GM12875 (cell line): ENCODE results near the gene TMEM238.
A peak's percentile ranks its signal among the peaks of the same experiment; 100 is the strongest.

ENCODE experiments used
- H3K4me3 ChIP-seq: one replicate; pipeline ENCODE4 v1.5.1; 2011; ENCODE audit warnings: low read depth, low read length, control low read depth
- TF ChIP-seq, protein P1 (sequence below): IDR thresholded peaks from 2 replicates; pipeline ENCODE4 v1.5.1; 2011; ENCODE audit warnings: low read depth, mild to moderate bottlenecking, control low read depth, inconsistent platforms, low read length, moderate library complexity, borderline replicate concordance; ENCODE audit not compliant: insufficient read depth

The TMEM238 gene

DNA sequence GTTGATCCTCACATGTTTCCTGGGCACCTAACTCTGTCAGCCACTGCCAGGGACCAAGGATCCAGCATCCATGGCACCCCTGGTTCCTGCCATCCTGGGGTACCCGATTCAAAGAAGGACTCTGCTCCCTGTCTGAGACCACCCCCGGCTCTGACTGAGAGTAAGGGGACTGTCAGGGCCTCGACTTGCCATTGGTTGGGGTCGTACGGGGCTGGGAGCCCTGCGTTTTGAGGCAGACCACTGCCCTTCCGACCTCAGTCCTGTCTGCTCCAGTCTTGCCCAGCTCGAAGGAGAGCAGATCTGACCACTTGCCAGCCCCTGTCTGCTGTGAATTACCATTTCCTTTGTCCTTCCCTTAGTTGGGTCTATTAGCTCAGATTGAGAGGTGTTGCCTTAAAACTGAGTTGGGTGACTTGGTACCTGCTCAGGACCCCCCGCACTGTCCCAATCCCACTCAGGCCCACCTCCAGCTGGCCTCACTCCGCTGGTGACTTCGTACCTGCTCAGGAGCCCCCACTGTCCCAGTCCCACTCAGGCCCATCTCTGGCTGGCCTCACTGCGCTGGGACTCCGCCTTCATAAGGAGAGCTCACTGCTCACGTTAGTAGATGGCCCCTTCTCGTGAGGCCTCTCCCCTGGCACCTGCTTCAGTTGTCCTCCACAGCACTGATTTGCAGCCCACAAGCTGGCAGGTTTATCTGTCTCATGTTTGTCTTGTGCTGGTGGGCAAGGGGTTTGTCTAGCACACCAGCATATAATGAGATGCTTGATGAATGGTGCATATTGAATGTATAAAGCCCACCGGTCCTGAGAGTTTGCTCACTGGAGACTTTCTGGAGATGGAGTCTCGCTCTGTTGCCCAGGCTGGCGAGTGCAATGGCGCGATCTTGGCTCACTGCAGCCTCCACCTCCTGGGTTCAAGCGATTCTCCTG is 5.6 kb upstream of the TMEM238 start:
- H3K4me3 ChIP-seq, result no peak overlapping the region
- TF ChIP-seq, protein P1, sequence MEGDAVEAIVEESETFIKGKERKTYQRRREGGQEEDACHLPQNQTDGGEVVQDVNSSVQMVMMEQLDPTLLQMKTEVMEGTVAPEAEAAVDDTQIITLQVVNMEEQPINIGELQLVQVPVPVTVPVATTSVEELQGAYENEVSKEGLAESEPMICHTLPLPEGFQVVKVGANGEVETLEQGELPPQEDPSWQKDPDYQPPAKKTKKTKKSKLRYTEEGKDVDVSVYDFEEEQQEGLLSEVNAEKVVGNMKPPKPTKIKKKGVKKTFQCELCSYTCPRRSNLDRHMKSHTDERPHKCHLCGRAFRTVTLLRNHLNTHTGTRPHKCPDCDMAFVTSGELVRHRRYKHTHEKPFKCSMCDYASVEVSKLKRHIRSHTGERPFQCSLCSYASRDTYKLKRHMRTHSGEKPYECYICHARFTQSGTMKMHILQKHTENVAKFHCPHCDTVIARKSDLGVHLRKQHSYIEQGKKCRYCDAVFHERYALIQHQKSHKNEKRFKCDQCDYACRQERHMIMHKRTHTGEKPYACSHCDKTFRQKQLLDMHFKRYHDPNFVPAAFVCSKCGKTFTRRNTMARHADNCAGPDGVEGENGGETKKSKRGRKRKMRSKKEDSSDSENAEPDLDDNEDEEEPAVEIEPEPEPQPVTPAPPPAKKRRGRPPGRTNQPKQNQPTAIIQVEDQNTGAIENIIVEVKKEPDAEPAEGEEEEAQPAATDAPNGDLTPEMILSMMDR, result no peak

DNA sequence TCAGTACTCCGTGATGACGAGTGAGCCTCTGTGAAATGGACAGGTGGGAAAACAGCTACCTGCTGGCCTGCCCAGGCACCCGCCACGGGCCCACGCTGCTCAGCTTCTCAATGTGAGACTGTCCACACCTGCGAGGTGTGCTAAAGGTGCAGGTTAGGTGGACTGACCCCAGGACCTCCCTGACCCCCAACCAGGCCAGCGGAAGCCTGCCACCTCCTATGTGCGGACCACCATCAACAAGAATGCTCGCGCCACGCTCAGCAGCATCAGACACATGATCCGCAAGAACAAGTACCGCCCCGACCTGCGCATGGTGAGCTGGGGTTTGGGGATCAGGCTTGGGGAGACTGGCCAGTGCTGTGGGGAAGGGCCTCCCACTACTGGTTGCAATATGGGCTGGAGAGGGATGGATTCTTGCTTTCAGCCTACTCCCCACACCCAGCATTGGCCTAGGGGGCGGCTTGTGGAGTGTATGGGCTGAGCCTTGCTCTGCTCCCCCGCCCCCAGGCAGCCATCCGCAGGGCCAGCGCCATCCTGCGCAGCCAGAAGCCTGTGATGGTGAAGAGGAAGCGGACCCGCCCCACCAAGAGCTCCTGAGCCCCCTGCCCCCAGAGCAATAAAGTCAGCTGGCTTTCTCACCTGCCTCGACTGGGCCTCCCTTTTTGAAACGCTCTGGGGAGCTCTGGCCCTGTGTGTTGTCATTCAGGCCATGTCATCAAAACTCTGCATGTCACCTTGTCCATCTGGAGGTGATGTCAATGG is 3.8 kb upstream of the TMEM238 start:
- peak overlapping the region; percentile 99 for H3K4me3 ChIP-seq
- TF ChIP-seq, protein P1, result no peak

DNA sequence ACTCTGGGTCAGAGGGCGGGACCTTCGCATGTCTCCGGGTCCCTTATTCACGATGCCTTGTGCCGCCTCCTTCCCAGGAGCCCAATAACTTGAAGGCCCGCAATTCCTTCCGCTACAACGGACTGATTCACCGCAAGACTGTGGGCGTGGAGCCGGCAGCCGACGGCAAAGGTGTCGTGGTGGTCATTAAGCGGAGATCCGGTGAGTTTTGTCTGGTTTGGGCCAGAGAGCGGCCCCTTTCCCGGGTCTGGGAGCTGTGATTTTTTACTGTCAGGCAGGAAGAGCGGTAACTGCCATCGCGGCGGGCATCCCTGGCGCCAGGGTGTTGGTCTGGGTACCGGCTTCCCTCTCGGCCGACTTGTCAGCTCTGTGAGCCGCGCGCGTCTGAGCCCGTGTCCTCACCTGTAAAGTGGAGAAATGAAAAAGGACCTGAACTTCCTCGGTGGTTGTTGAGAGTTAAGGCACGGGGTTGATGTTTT is 2.4 kb upstream of the TMEM238 start:
- peak overlapping the region; percentile 99 for H3K4me3 ChIP-seq
- TF ChIP-seq, protein P1, result no peak

DNA sequence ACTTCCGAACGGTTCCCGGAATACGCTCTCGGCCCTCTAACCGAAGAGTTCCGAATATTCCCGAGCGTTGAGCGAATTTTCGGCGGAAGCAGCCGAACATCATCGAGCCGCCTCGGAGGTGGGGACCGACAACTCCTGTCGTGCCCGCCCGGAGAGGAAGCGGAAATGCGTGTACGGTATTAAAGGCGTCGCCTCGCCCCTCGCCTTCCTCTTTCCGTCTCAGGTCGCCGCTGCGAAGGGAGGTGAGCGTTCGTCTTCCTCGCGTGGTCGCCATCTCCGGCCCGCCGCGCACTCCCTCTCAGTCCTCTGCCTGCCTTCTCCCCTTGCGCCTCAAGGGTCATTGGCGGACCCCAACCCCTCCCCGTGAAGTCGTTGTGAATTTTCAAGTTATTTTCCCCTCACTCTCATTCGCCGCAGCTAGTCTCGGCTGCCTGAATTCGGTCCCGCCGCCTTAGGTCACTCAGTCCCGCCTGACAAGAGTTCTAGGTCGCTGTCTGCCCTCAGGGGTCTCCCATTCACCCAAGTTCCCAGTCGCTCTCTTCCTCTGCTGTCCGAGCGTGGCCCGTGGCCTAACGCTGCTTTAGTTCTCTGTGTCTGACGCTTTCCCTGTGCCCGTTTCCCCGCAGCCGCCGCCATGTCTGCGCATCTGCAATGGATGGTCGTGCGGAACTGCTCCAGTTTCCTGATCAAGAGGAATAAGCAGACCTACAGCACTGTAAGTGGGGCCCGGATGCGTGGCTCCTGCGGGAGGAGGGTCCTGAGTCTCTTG is 1.8 kb upstream of the TMEM238 start, which contains the start of gene RPL28:
TSS of gene RPL28 (plus strand) at position 209 of the 769 bp plus-strand sequence. CDS start at position 635, 426 bp downstream.
- H3K4me3 ChIP-seq, result peak within 1 kb of the TSS; percentile 99
- TF ChIP-seq, protein P1, result no peak

DNA sequence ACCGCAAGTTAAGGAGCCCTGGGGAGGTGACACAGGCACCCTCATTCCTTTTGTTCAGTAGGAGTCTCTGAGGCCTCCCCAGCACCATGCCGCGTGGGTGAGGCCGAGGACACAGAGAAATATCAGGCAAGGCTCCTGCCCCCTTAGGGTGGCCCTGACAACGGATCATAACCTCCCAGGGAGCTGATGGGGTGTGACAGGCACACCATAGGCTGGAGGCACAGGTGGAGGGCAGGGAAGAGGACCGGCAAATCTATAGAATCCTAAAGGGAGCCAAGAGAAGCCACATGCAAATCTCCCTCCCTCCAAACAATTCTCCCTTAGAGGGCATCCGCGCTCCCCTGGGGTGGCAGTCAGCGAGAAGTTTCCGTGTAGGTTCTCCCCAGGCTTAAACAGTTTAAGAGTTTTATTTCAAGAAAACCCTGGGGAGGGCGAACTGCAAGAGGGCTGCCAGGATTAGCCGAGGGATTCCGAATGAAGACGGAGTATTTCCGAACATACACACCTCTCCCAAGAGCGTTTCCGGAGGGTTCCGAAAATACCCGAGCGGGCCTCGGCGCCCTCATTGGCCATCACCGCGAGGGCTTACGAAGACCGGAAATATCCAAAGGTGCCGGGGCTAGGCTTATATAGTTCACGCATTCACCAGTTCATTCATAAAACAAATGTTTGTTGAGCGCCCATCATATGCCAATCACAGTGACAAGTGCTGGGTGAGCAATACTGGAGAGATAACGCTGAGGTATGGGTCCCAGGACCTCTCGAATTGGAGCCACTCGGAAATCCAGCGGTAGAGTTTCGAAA is 1.0 kb upstream of the TMEM238 start:
- TF ChIP-seq, protein P1, result no peak
- H3K4me3 ChIP-seq, result peak overlapping the region; percentile 99

DNA sequence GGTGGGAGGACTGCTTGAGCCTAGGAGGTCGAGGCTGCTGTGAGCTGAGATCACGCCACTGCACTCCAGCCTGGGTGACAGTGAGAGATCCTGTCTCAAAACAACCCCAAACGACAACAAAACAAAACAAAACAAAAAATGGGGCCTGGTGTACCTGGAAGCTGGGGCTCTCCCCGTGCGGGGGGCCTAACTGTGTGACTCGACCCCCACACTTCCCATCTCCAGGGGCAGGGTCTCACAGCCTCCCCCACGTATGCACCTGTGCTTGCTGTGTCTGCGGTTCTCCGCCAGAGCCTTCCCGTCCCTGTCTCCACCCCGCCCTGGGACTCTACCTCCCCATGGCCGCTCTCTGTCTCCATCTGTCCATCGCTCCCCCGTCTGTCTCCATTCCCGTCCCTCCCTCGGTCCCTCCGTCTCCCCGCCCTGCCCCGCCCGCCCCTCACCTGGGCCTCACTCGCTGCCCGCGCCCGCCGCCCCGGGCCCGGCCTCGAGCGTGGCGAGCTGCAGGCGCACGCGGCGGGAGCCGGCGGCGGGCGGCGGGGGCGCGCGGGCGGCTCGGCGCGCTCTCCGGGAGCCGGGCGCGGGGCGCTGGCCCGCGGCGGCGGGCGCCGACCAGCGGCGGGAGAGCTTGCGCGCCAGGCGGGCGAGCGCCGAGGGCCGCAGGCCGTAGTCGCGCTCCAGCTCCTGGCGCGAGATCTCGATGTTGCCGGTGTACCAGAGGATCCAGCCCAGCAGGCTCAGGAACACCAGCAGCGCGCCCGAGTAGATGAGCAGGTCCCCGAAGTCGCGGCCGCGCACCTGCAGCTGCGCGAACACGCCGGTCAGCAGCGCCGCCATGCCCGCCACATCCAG is 587 bp downstream of the TMEM238 start:
- peak overlapping the region; percentile 99 for H3K4me3 ChIP-seq
- TF ChIP-seq, protein P1, result peak; percentile 37; the same call in 1 of the 2 replicates
